Panc1 (cell line): ENCODE measurements around the gene IDH2.

Experiments used
- CTCF ChIP-seq: fragments of 450-650 bp; IDR thresholded peaks from 2 replicates; pipeline ENCODE4 v1.5.1; 2017; ENCODE audit warnings: mild to moderate bottlenecking
- POLR2AphosphoS5 ChIP-seq: IDR thresholded peaks from 2 replicates; pipeline ENCODE4 v1.6.1; 2012; ENCODE audit warnings: mild to moderate bottlenecking, low read depth, low read length, moderate library complexity
- SIN3A ChIP-seq: IDR thresholded peaks from 2 replicates; pipeline ENCODE4 v1.6.1; 2012; ENCODE audit warnings: low read depth, mild to moderate bottlenecking, low read length, moderate library complexity, borderline replicate concordance; ENCODE audit not compliant: insufficient read depth

- TF ChIP-seq CTCF (no peak), POLR2AphosphoS5 (no peak), SIN3A (no peak)
Measured at GRCh38 chr15:90038632-90039095, 63.6 kb downstream of the IDH2 start.
